ENCODE results near the gene ENOX1.
A peak's percentile ranks its signal among the peaks of the same experiment; 100 is the strongest.

The ENOX1 gene

GRCh38 chr13:43666403-43666802 lies 120.4 kb downstream of the ENOX1 start:
- DNase-seq (ENCODE audit: low read depth), result no peak
- TF ChIP-seq CTCF (IDR thresholded peaks at IDR 0.05; ENCODE audit: low read length, missing control alignments), result no peak
- no peak overlapping the region for H3K4me3 ChIP-seq (replicated peaks; ENCODE audit: low read depth, low read length)

- no peak for DNase-seq (ENCODE audit: low read depth)
- H3K4me3 ChIP-seq (replicated peaks; ENCODE audit: low read depth, low read length), result no peak overlapping the region
- no peak for TF ChIP-seq CTCF (IDR thresholded peaks at IDR 0.05; ENCODE audit: low read length, missing control alignments)
Measured at GRCh38 chr13:43665388-43665787, 121.4 kb downstream of the ENOX1 start.

GRCh38 chr13:43664700-43665191 lies 122.0 kb downstream of the ENOX1 start:
- DNase-seq (ENCODE audit: low read depth), result peak; percentile 70
- H3K4me3 ChIP-seq (replicated peaks; ENCODE audit: low read depth, low read length), result no peak overlapping the region
- TF ChIP-seq CTCF (IDR thresholded peaks at IDR 0.05; ENCODE audit: low read length, missing control alignments), result no peak

GRCh38 chr13:43663474-43664090 lies 123.2 kb downstream of the ENOX1 start:
- H3K4me3 ChIP-seq (replicated peaks; ENCODE audit: low read depth, low read length), result no peak overlapping the region
- no peak for TF ChIP-seq CTCF (IDR thresholded peaks at IDR 0.05; ENCODE audit: low read length, missing control alignments)
- DNase-seq (ENCODE audit: low read depth), result peak; percentile 18

GRCh38 chr13:43662976-43663375 lies 123.8 kb downstream of the ENOX1 start:
- TF ChIP-seq CTCF (IDR thresholded peaks at IDR 0.05; ENCODE audit: low read length, missing control alignments), result no peak
- no peak for DNase-seq (ENCODE audit: low read depth)
- no peak overlapping the region for H3K4me3 ChIP-seq (replicated peaks; ENCODE audit: low read depth, low read length)

- no peak for TF ChIP-seq CTCF (IDR thresholded peaks at IDR 0.05; ENCODE audit: low read length, missing control alignments)
- DNase-seq (ENCODE audit: low read depth), result no peak
- H3K4me3 ChIP-seq (replicated peaks; ENCODE audit: low read depth, low read length), result no peak overlapping the region
Measured at GRCh38 chr13:43661161-43661830, 125.5 kb downstream of the ENOX1 start.
